SJSA1 (cell line): ENCODE measurements around the gene UBE2C. TPM values are rescaled to one million over a fixed set of nuclear protein-coding genes. Genes with fewer than 3 reads are reported as not detected.
"Not testable (repeated sequence)": the region's sequence is repeated elsewhere in the genome, so short reads cannot be mapped to it uniquely, and the experiment has no call there.

Experiments used
- DNase-seq, 2 experiments: peaks; one replicate each; pipeline ENCODE4 v3.0.0-alpha.2; 2015 to 2020; ENCODE audit warnings: low spot score in 2 of 2, low read depth in 1 of 2
- H3K27ac ChIP-seq: fragments of 250-450 bp; sonication (Bioruptor Pico); 2 replicates; pipeline ENCODE4 v1.5.1; 2020; ENCODE audit warnings: mild to moderate bottlenecking, moderate library complexity
- H3K27me3 ChIP-seq: fragments of 250-450 bp; sonication (Bioruptor Pico); replicated peaks from 2 replicates; pipeline ENCODE4 v1.5.1; 2020; ENCODE audit warnings: mild to moderate bottlenecking, moderate library complexity
- H3K36me3 ChIP-seq: fragments of 250-450 bp; sonication (Bioruptor Pico); 2 replicates; pipeline ENCODE4 v1.5.1; 2020; ENCODE audit warnings: mild to moderate bottlenecking
- H3K4me1 ChIP-seq: fragments of 250-450 bp; sonication (Bioruptor Pico); replicated peaks from 2 replicates; pipeline ENCODE4 v1.6.1; 2021; ENCODE audit warnings: mild to moderate bottlenecking
- H3K4me3 ChIP-seq: fragments of 250-450 bp; sonication (Bioruptor Pico); 2 replicates; pipeline ENCODE4 v1.5.1; 2020; ENCODE audit warnings: mild to moderate bottlenecking
- H3K9me3 ChIP-seq: fragments of 250-450 bp; sonication (Bioruptor Pico); replicated peaks from 2 replicates; pipeline ENCODE4 v1.5.1; 2020; ENCODE audit warnings: mild to moderate bottlenecking
- total RNA-seq: library from RNA; depleted of rRNA; stranded (reverse); fragments of >200 nt; shearing (Covaris generic); gene quantifications from 2 replicates; pipeline ENCODE4 v1.2.3, GENCODE V29; 2014; rRNA removed

UBE2C gene
- 187 and 249 TPM in 2 replicates for total RNA-seq

GRCh38 chr20:45812157-45813005 lies at the start of gene UBE2C:
UBE2C (plus strand) TSS chr20:45812644; CDS start chr20:45812696, 52 bp downstream.
- peak; percentile 94 to 98 for DNase-seq
- Histone ChIP-seq H3K36me3 (peaks cover 85% of the 10 kb centered on the region), H3K4me3 (peak within 1 kb of the TSS; percentile 81), H3K4me1 (peaks cover 39% of the 10 kb centered on the region), H3K9me3 (no peaks in the 10 kb centered on the region), H3K27ac (peak within 1 kb of the TSS; percentile 92), H3K27me3 (no peaks in the 10 kb centered on the region)

- not testable (repeated sequence) for H3K4me3 ChIP-seq, H3K9me3 ChIP-seq, H3K4me1 ChIP-seq, H3K36me3 ChIP-seq, H3K27ac ChIP-seq, DNase-seq
- peaks cover 11% of the 10 kb centered on the region; the same call in 1 of the 2 replicates for H3K27me3 ChIP-seq
Measured at GRCh38 chr20:45764618-45765282, 47.7 kb upstream of the UBE2C start.

- H3K4me1 ChIP-seq: no peaks in the 10 kb centered on the region
- no peaks in the 10 kb centered on the region for H3K36me3 ChIP-seq
- H3K9me3 ChIP-seq: no peaks in the 10 kb centered on the region
- no peak overlapping the region for H3K4me3 ChIP-seq
- no peak overlapping the region for H3K27ac ChIP-seq
- no peak for DNase-seq
- peaks cover 11% of the 10 kb centered on the region; the same call in 1 of the 2 replicates for H3K27me3 ChIP-seq
Measured at GRCh38 chr20:45765307-45765875, 47.1 kb upstream of the UBE2C start.

GRCh38 chr20:45765980-45766379 lies 46.5 kb upstream of the UBE2C start:
- Histone ChIP-seq H3K4me3 (no peak overlapping the region), H3K4me1 (peaks cover 2% of the 10 kb centered on the region), H3K27me3 (peaks cover 11% of the 10 kb centered on the region; the same call in 1 of the 2 replicates), H3K9me3 (no peaks in the 10 kb centered on the region), H3K36me3 (no peaks in the 10 kb centered on the region), H3K27ac (no peak overlapping the region)
- no peak for DNase-seq

GRCh38 chr20:45768479-45768878 lies 44.0 kb upstream of the UBE2C start:
- H3K4me3 ChIP-seq: no peak overlapping the region
- H3K27ac ChIP-seq: no peak overlapping the region
- H3K27me3 ChIP-seq: peaks cover 11% of the 10 kb centered on the region; the same call in 1 of the 2 replicates
- peaks cover 8% of the 10 kb centered on the region for H3K4me1 ChIP-seq
- no peaks in the 10 kb centered on the region for H3K9me3 ChIP-seq
- DNase-seq: no peak
- H3K36me3 ChIP-seq: no peaks in the 10 kb centered on the region

- Histone ChIP-seq H3K27ac (no peak overlapping the region), H3K4me1 (peaks cover 8% of the 10 kb centered on the region), H3K4me3 (no peak overlapping the region), H3K9me3 (no peaks in the 10 kb centered on the region), H3K36me3 (no peaks in the 10 kb centered on the region), H3K27me3 (peaks cover 8% of the 10 kb centered on the region; the same call in 1 of the 2 replicates)
- DNase-seq: peak; percentile 78 to 81
Measured at GRCh38 chr20:45771182-45771759, 41.2 kb upstream of the UBE2C start.

GRCh38 chr20:45772693-45773092 lies 39.8 kb upstream of the UBE2C start:
- Histone ChIP-seq H3K4me3 (no peak overlapping the region), H3K27ac (no peak overlapping the region), H3K9me3 (no peaks in the 10 kb centered on the region), H3K36me3 (no peaks in the 10 kb centered on the region), H3K27me3 (peaks cover 3% of the 10 kb centered on the region; the same call in 1 of the 2 replicates), H3K4me1 (peaks cover 8% of the 10 kb centered on the region)
- no peak for DNase-seq

GRCh38 chr20:45774945-45775344 lies 37.5 kb upstream of the UBE2C start:
- Histone ChIP-seq H3K4me1 (peaks cover 27% of the 10 kb centered on the region), H3K27me3 (no peaks in the 10 kb centered on the region)
- no peak for DNase-seq

GRCh38 chr20:45775411-45775810 lies 37.0 kb upstream of the UBE2C start:
- DNase-seq: no peak
- H3K4me3 ChIP-seq: no peak overlapping the region
- H3K4me1 ChIP-seq: peaks cover 31% of the 10 kb centered on the region
- no peaks in the 10 kb centered on the region for H3K27me3 ChIP-seq
- H3K36me3 ChIP-seq: no peaks in the 10 kb centered on the region
- no peaks in the 10 kb centered on the region for H3K9me3 ChIP-seq
- no peak overlapping the region for H3K27ac ChIP-seq

More at GRCh38 chr20:45774945-45775344, 37.5 kb upstream of the UBE2C start:
- no peaks in the 10 kb centered on the region for H3K9me3 ChIP-seq
- no peaks in the 10 kb centered on the region for H3K36me3 ChIP-seq
- H3K4me3 ChIP-seq: no peak overlapping the region
- H3K27ac ChIP-seq: no peak overlapping the region

- DNase-seq: no peak
- Histone ChIP-seq H3K36me3 (no peaks in the 10 kb centered on the region), H3K27ac (no peak overlapping the region), H3K4me1 (peaks cover 39% of the 10 kb centered on the region), H3K9me3 (no peaks in the 10 kb centered on the region), H3K4me3 (no peak overlapping the region), H3K27me3 (no peaks in the 10 kb centered on the region)
Measured at GRCh38 chr20:45776931-45777330, 35.5 kb upstream of the UBE2C start.

- no peaks in the 10 kb centered on the region for H3K9me3 ChIP-seq
- DNase-seq: peak; percentile 96 to 99
- H3K27me3 ChIP-seq: no peaks in the 10 kb centered on the region
- peaks cover 55% of the 10 kb centered on the region for H3K4me1 ChIP-seq
- no peaks in the 10 kb centered on the region for H3K36me3 ChIP-seq
- H3K4me3 ChIP-seq: no peak overlapping the region
- peak overlapping the region; percentile 91 for H3K27ac ChIP-seq
Measured at GRCh38 chr20:45779011-45779915, 33.2 kb upstream of the UBE2C start.

- no peak overlapping the region; the same call in 1 of the 2 replicates for H3K27ac ChIP-seq
- DNase-seq: no peak
- peaks cover 55% of the 10 kb centered on the region for H3K4me1 ChIP-seq
- no peaks in the 10 kb centered on the region for H3K36me3 ChIP-seq
- H3K9me3 ChIP-seq: no peaks in the 10 kb centered on the region
- no peaks in the 10 kb centered on the region for H3K27me3 ChIP-seq
- no peak overlapping the region for H3K4me3 ChIP-seq
Measured at GRCh38 chr20:45780159-45780558, 32.3 kb upstream of the UBE2C start.
